GM12864 (cell line): Measurements from ENCODE around the gene ZNF614.
"Not testable (repeated sequence)": the region's sequence is repeated elsewhere in the genome, so short reads cannot be mapped to it uniquely, and the experiment has no call there.

ENCODE experiments used
- DNase-seq: peaks from one replicate; pipeline ENCODE4 v3.0.0-alpha.2; 2011; ENCODE audit warnings: low read depth
- H3K4me3 ChIP-seq: 2 replicates; pipeline ENCODE4 v1.5.1; 2011; ENCODE audit warnings: mild to moderate bottlenecking, low read depth, low read length, control low read depth
- TF ChIP-seq, protein P1 (sequence below): IDR thresholded peaks from 2 replicates; pipeline ENCODE4 v1.5.1; 2011; ENCODE audit warnings: low read depth, mild to moderate bottlenecking, moderate library complexity, low read length, control low read depth, inconsistent platforms; ENCODE audit errors: missing control alignments

The ZNF614 gene

DNA sequence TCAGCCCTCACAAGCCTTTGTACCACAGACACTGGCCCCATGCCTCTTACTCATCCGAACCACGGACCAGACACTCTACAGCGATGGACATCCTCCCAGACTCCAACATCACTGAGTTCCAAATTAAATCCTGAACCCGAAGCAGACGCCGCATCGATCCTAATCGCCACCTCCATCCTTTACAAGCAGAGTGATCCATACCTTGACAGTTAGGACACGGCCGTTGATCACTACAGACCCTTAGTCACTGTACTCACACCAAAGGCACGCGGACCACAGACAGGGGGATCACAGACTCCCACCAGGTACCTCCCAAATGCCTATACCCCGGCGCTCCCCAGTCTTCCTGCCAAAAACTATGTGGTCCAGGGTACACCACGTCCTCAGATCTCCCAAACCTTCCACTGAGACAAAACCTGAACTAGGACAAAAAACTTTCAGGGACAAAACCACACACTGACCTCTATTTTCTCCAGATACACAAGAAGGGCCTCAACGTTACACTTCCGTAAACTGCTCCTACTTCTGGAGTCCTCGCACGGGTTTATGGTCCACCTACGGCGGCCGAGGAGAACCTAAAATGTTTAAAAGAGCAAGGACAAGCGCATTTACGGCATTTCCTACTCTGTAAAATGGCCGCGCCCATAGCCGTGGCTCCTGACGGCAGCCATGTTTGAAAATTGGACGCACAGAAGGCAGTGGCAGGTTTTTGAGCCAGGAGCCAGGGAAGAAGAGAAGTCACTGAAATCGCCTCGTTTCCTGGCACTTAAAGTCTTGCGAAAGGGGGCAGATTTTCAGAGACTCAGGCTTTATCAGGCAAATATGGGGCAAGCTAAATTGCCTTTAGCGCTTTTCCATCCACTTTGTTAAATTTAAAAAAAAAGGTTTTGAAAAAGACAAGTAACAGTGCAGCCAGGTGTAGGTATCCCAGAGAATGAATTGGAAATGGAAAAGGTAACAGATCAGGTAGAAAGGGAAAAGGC, 41.6 kb downstream of the ZNF614 start, which contains the start of gene ZNF350:
Gene ZNF350 (minus strand): TSS at position 532 of the 983 bp plus-strand sequence. CDS start 12,480 bp downstream, outside the sequence.
- DNase-seq = peak; percentile 93
- TF ChIP-seq, protein P1, sequence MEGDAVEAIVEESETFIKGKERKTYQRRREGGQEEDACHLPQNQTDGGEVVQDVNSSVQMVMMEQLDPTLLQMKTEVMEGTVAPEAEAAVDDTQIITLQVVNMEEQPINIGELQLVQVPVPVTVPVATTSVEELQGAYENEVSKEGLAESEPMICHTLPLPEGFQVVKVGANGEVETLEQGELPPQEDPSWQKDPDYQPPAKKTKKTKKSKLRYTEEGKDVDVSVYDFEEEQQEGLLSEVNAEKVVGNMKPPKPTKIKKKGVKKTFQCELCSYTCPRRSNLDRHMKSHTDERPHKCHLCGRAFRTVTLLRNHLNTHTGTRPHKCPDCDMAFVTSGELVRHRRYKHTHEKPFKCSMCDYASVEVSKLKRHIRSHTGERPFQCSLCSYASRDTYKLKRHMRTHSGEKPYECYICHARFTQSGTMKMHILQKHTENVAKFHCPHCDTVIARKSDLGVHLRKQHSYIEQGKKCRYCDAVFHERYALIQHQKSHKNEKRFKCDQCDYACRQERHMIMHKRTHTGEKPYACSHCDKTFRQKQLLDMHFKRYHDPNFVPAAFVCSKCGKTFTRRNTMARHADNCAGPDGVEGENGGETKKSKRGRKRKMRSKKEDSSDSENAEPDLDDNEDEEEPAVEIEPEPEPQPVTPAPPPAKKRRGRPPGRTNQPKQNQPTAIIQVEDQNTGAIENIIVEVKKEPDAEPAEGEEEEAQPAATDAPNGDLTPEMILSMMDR = no peak
- H3K4me3 ChIP-seq = peak within 1 kb of the TSS; percentile 60

DNA sequence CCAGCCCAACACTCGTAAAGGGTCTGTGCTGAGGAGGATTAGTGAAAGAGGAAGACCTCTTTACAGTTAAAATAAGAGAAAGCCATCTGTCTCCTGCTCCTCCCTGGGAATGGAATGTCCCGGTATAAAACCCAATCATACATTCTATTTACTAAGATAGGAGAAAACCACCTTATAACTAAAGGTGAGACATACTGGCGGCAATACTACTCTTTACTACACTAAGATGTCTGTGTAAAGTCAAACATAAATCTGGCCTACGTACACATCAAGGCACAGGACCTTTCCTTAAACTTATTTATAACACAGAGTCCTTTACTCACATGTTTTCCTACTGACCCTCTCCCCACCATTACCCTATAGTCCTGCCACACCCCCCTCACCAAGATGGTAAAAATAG, 44.8 kb downstream of the ZNF614 start:
- no peak for DNase-seq
- no peak overlapping the region for H3K4me3 ChIP-seq
- TF ChIP-seq, protein P1 = no peak

DNA sequence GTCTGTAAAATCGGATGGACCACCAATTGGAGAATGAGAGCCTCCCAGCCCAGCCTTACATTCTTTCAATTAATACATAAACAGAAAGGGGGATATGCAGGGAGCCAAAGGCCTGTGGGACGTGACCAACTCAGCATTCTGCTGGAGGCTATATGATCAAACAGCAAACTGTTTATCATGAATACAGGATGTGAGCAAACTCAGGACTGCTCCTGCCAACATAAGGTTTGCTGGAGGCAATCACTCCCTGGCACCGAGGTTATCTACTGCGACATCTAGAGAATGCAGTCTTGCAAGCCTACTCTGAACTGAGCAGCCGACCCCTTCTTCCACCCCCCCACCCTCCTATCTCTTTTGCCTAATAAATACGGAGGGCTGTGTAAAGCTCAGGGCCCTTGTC, 47.3 kb downstream of the ZNF614 start:
- not testable (repeated sequence) for H3K4me3 ChIP-seq, DNase-seq

DNA sequence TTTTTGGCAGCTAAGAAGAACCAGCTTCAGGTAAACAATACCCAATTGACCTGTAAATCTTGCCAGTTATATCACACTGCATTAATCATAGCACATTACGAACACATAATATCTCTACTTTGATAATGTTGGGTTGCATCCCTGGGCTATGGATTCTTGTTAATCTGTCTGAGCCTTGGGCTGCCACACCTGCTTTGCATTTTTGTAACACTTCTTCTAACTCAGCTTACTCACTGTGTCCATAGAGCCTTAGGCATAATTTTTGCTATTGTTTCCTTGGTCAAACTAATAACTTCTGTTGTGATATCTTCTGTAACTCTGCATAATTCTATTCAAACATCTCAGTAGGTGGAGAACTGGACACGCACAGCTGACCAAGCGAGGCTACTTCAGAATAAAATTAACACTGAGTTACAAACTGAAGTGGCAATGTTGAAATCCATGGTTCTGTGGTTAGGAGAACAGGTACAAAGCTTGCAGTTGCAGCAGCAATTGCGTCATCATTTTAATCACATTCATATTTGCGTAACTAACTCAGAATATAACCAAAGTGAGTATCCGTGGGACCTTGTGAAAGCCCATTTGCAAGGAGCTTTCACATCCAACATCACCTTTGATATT, 48.0 kb downstream of the ZNF614 start:
- DNase-seq = no peak
- TF ChIP-seq, protein P1 = no peak
- no peak overlapping the region for H3K4me3 ChIP-seq

DNA sequence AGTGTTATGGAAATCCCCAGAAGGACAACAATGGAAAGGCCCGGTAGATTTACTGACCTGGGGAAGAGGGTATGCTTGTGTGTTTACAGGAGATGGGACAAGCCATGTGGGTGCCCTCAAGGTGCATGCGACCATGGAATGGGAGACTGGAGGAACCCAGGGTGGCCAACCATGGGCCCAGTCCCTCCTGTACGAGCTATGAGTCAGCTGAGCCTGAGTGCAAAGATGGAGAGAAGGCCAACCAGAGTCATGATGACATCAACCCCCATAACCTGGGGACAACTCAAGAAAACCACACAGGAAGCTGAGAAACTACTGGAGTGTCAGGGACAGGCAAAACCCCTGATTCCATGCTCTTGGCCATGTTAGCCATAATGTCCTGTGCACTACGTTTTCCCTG, 49.3 kb downstream of the ZNF614 start:
- TF ChIP-seq, protein P1 = no peak
- DNase-seq = no peak
- H3K4me3 ChIP-seq = no peak overlapping the region

DNA sequence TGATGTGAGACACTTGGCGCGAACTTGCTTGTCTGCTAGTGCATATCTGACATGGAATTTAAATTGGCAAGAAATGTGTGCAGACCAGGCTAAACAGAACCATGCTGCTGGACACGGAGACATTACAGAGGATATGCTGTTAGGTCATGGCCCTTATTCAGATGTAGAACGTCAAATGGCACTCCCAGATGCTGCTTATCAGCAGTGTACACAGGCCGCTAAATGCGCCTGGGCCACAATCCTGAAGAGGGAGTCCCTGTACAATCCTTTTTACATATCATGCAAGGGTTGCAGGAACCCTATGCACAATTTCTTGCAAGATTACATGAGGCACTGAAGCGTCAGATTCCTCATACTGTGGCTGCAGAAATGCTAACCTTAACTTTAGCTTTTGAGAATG, 50.8 kb downstream of the ZNF614 start:
- no peak for DNase-seq
- no peak overlapping the region for H3K4me3 ChIP-seq
- TF ChIP-seq, protein P1 = no peak

DNA sequence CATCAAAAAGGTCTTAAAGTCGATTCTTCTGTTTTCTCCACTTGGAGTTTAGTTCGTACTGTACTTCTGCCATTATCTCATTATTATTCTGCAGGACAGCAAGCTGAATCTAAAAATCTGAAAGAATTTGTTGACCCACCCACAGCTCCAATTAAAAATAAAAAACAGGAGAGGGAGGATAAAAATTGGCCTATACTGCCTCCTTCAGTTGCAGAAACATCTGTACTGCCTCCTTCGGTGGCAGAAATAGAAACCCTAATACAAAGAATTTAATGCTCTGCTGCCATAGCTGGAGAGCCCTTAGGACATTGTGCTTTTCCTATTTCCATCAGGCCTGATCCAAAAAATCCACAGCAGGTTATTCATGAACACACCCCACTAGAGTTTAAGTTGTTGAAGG, 51.3 kb downstream of the ZNF614 start:
- no peak overlapping the region for H3K4me3 ChIP-seq
- no peak for DNase-seq
- TF ChIP-seq, protein P1 = no peak

DNA sequence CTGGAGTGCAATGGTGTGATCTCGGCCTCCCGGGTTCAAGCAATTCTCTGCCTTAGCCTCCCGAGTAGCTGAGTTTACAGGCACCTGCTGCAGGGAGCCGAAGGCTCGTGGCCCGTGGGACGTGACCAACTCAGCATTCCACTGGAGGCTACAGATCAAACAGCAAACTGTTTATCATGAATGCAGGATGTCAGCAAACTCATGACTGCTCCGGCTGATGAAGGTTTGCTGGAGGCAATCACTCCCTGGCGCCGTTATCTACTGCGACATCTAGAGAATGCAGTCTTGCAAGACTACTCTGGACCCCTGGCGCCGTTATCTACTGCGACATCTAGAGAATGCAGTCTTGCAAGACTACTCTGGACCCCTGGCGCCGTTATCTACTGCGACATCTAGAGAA, 52.4 kb downstream of the ZNF614 start:
- not testable (repeated sequence) for DNase-seq, H3K4me3 ChIP-seq
